Measurements from ENCODE around the gene C7orf25.

DNA sequence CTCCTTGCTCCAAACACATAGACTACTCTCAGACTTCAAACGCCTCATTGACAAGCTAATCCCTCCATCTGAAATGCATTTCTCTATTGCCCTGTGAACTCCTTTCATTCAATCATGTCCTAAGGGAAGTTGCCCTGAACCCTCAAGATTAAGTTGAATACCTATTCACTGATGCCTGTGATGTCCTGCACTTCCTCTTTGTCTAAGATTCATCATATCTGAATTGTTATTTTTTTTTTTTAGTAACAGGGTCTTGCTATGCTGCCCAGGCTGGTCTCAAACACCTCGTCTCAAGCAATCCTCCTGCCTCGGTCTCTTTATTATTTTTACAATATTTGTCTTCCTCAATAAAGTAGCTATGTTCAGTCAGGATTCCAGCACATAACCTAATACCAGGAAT, 16.9 kb upstream of the C7orf25 start:
- TF ChIP-seq, protein P1, sequence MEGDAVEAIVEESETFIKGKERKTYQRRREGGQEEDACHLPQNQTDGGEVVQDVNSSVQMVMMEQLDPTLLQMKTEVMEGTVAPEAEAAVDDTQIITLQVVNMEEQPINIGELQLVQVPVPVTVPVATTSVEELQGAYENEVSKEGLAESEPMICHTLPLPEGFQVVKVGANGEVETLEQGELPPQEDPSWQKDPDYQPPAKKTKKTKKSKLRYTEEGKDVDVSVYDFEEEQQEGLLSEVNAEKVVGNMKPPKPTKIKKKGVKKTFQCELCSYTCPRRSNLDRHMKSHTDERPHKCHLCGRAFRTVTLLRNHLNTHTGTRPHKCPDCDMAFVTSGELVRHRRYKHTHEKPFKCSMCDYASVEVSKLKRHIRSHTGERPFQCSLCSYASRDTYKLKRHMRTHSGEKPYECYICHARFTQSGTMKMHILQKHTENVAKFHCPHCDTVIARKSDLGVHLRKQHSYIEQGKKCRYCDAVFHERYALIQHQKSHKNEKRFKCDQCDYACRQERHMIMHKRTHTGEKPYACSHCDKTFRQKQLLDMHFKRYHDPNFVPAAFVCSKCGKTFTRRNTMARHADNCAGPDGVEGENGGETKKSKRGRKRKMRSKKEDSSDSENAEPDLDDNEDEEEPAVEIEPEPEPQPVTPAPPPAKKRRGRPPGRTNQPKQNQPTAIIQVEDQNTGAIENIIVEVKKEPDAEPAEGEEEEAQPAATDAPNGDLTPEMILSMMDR (IDR thresholded peaks at IDR 0.05): no peak
- no peak for TF ChIP-seq ZFX (IDR thresholded peaks at IDR 0.05; ENCODE audit: borderline replicate concordance)
